Hepatocyte (in vitro differentiated cells): ENCODE data around the gene PRMT9. TPM values are rescaled to one million over a fixed set of nuclear protein-coding genes. Genes with fewer than 3 reads are reported as not detected.

Source experiments
- DNase-seq: peaks from one replicate; pipeline ENCODE4 v3.0.0-alpha.2; 2016; ENCODE audit warnings: low spot score
- H2AFZ ChIP-seq: fragments of 200-600 bp; sonication (generic); 2 replicates; pipeline ENCODE4 v1.6.0; 2016; ENCODE audit warnings: antibody characterized with exemption, mild to moderate bottlenecking
- H3K27ac ChIP-seq: fragments of 200-600 bp; sonication (generic); 2 replicates; pipeline ENCODE4 v1.5.1; 2016; ENCODE audit warnings: mild to moderate bottlenecking
- H3K27me3 ChIP-seq: fragments of 200-600 bp; sonication (generic); 2 replicates; pipeline ENCODE4 v1.6.1; 2016
- H3K36me3 ChIP-seq: fragments of 200-600 bp; sonication (generic); replicated peaks from 2 replicates; pipeline ENCODE4 v1.5.1; 2016; ENCODE audit warnings: low read depth; ENCODE audit not compliant: insufficient read depth
- H3K4me1 ChIP-seq: fragments of 200-600 bp; sonication (generic); 2 replicates; pipeline ENCODE4 v1.5.1; 2016; ENCODE audit warnings: mild to moderate bottlenecking, moderate library complexity; ENCODE audit not compliant: insufficient read depth
- H3K4me2 ChIP-seq: fragments of 200-600 bp; sonication (generic); 2 replicates; pipeline ENCODE4 v1.6.0; 2016
- H3K4me3 ChIP-seq: fragments of 200-600 bp; sonication (generic); 2 replicates; pipeline ENCODE4 v1.5.1; 2016; ENCODE audit warnings: mild to moderate bottlenecking
- H3K79me2 ChIP-seq: fragments of 200-600 bp; sonication (generic); 2 replicates; pipeline ENCODE4 v1.6.0; 2017; ENCODE audit warnings: mild to moderate bottlenecking
- H3K9me2 ChIP-seq: fragments of 200-600 bp; sonication (generic); replicated peaks from 2 replicates; pipeline ENCODE4 v1.6.0; 2017; ENCODE audit warnings: mild to moderate bottlenecking; ENCODE audit not compliant: insufficient read depth
- H3K9me3 ChIP-seq: fragments of 200-600 bp; sonication (generic); 2 replicates; pipeline ENCODE4 v1.5.1; 2016; ENCODE audit warnings: low read depth, mild to moderate bottlenecking
- H4K20me1 ChIP-seq: fragments of 200-600 bp; sonication (generic); 2 replicates; pipeline ENCODE4 v1.6.0; 2016; ENCODE audit warnings: mild to moderate bottlenecking; ENCODE audit not compliant: insufficient read depth, poor library complexity, severe bottlenecking
- CTCF ChIP-seq: fragments of 200-600 bp; sonication (generic); IDR thresholded peaks from 2 replicates; pipeline ENCODE4 v1.5.1; 2016; ENCODE audit warnings: antibody characterized with exemption, mild to moderate bottlenecking; ENCODE audit not compliant: poor library complexity
- EZH2 ChIP-seq: fragments of 200-600 bp; sonication (generic); IDR thresholded peaks from 2 replicates; pipeline ENCODE4 v1.6.1; 2016; ENCODE audit warnings: antibody characterized with exemption, mild to moderate bottlenecking, borderline replicate concordance
- EZH2phosphoT487 ChIP-seq: fragments of 200-600 bp; sonication (generic); IDR thresholded peaks from one replicate; pipeline ENCODE4 v1.6.1; 2018; ENCODE audit warnings: antibody characterized with exemption, mild to moderate bottlenecking, low read depth, moderate library complexity; ENCODE audit not compliant: unreplicated experiment, severe bottlenecking
- WGBS: methylation state at CpG from one replicate; pipeline ENCODE4 v1.1.6; 2016; ENCODE audit warnings: low lambda C conversion rate; ENCODE audit errors: missing lambda C conversion rate; 5-methylcytosine and 5-hydroxymethylcytosine counted together
- polyA plus RNA-seq: library from polyadenylated mRNA; unstranded; fragments of >200 nt; fragmentation: Nextera tagmentation; extraction: Ambion mirVana; gene quantifications from 2 replicates; pipeline ENCODE4 v1.2.1, GENCODE V29; 2016
- total RNA-seq: library from RNA; depleted of rRNA; stranded (reverse); fragments of >200 nt; gene quantifications from 2 replicates; pipeline ENCODE4 v1.2.3, GENCODE V29; 2014

The PRMT9 gene
- total RNA-seq (11.0 and 16.3 TPM in 2 replicates), polyA plus RNA-seq (6.0 and 6.2 TPM in 2 replicates)

GRCh38 chr4:147683717-147684700 is at the start of gene PRMT9:
PRMT9 (minus strand) TSS chr4:147684163; CDS start chr4:147683987, 176 bp downstream.
- H3K36me3 ChIP-seq = no peaks in the 10 kb centered on the region
- TF ChIP-seq EZH2 = no peak
- no peak for TF ChIP-seq EZH2phosphoT487
- no peak for TF ChIP-seq CTCF
- peak within 1 kb of the TSS; percentile 80 for H3K4me3 ChIP-seq
- H4K20me1 ChIP-seq = no peaks in the 10 kb centered on the region
- peaks cover 41% of the 10 kb centered on the region for H3K79me2 ChIP-seq
- no peaks in the 10 kb centered on the region for H3K9me2 ChIP-seq
- 2% methylated on average over 69 of the region's 69 CpGs for WGBS
- H3K27ac ChIP-seq = peak within 1 kb of the TSS; percentile 94
- H3K4me1 ChIP-seq = peaks cover 4% of the 10 kb centered on the region
- H3K27me3 ChIP-seq = no peaks in the 10 kb centered on the region
- H3K9me3 ChIP-seq = no peaks in the 10 kb centered on the region
- peak within 1 kb of the TSS; percentile 79 for H3K4me2 ChIP-seq
- H2AFZ ChIP-seq = peak within 1 kb of the TSS; percentile 88
- DNase-seq = peak; percentile 95

- peaks cover 52% of the 10 kb centered on the region for H3K79me2 ChIP-seq
- H3K9me2 ChIP-seq = no peaks in the 10 kb centered on the region
- DNase-seq = peak; percentile 64
- H3K4me2 ChIP-seq = peak overlapping the region; percentile 83
- WGBS = under 1% methylated on average over 30 of the region's 38 CpGs
- no peaks in the 10 kb centered on the region for H3K36me3 ChIP-seq
- H3K4me1 ChIP-seq = peaks cover 35% of the 10 kb centered on the region
- peaks cover 2% of the 10 kb centered on the region for H4K20me1 ChIP-seq
- peak overlapping the region; percentile 86 for H3K4me3 ChIP-seq
- TF ChIP-seq EZH2 (no peak), EZH2phosphoT487 (no peak), CTCF (no peak)
- H3K27ac ChIP-seq = peak overlapping the region; percentile 95
- no peaks in the 10 kb centered on the region for H3K9me3 ChIP-seq
- H3K27me3 ChIP-seq = no peaks in the 10 kb centered on the region
- peak overlapping the region; percentile 91 for H2AFZ ChIP-seq
Observed at GRCh38 chr4:147732518-147733235, 48.7 kb upstream of the PRMT9 start.

GRCh38 chr4:147731580-147732517 is 47.9 kb upstream of the PRMT9 start, which contains the start of gene ARHGAP10:
ARHGAP10 (plus strand) TSS chr4:147732088; CDS start chr4:147732302, 214 bp downstream.
- under 1% methylated on average over 70 of the region's 106 CpGs for whole genome bisulfite sequencing
- Histone ChIP-seq H3K4me2 (peak within 1 kb of the TSS; percentile 83), H3K4me3 (peak within 1 kb of the TSS; percentile 86)

More at GRCh38 chr4:147731580-147732517, 47.9 kb upstream of the PRMT9 start, which contains the start of gene ARHGAP10:
- DNase-seq = peak; percentile 83
- Histone ChIP-seq H3K4me1 (peaks cover 35% of the 10 kb centered on the region), H3K27me3 (no peaks in the 10 kb centered on the region), H4K20me1 (peaks cover 2% of the 10 kb centered on the region), H3K9me3 (no peaks in the 10 kb centered on the region), H3K27ac (peak within 1 kb of the TSS; percentile 95), H3K9me2 (no peaks in the 10 kb centered on the region), H3K36me3 (no peaks in the 10 kb centered on the region), H3K79me2 (peaks cover 43% of the 10 kb centered on the region), H2AFZ (peak within 1 kb of the TSS; percentile 91)
- TF ChIP-seq EZH2 (no peak), EZH2phosphoT487 (no peak), CTCF (no peak)
